ENCODE data around the gene EPHB1. TPM values are rescaled to one million over a fixed set of nuclear protein-coding genes. Genes with fewer than 3 reads are reported as not detected.

The EPHB1 gene
- total RNA-seq, 1 experiment from 2014 or later: 7.0 TPM

DNA sequence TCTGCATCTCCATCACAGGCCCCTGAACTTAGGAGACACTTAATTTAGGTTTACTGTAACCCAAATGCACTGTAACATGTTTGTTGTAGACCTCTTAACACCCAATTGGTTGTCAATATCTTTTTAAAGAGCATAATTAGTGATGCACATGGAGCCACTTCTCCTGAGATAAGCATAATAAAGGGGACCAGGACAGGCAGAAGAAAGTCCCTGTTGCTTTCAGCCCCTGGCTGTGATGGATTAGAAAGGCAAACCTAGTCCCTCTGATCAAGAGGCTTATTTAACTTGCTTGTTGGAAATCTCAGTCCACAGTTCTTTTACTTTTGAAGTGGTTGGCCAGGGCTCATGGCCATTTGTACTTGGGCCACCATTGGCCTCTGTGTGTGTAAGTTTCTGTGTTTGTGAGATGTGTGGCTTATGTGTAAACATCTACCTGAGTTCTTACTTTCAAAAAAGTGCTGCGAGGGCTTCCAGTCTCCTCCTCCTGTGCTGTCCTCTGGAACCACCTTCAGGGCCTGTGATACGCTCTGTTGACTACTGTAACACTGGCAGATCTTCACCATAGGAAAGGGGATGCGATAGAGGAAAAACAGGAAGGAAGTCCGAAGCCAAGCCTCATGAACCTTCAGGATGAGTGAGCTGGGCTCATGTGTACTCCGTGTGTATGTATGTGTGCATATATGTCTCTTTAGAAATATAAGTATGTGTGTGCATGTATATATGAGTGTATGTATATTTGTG is 136.2 kb downstream of the EPHB1 start:
- H3K27me3 Mint-ChIP-seq (ENCODE audit: low read depth): peaks cover 92% of the 10 kb centered on the region
- ChIA-PET CTCF (no interaction called here), POLR2A (no interaction called here)
- peak; percentile 78 for ATAC-seq
- peaks cover 4% of the 10 kb centered on the region; the same call in 1 of the 2 replicates for H3K9me3 Mint-ChIP-seq
- H3K36me3 Mint-ChIP-seq: no peaks in the 10 kb centered on the region
- DNase-seq (ENCODE audit: low spot score): no peak
- peak overlapping the region; percentile 81 for H3K27ac Mint-ChIP-seq
- H3K4me3 Mint-ChIP-seq: no peak overlapping the region
- peaks cover 26% of the 10 kb centered on the region for H3K4me1 Mint-ChIP-seq
- no peak for TF ChIP-seq ZNF423 (CRISPR knock-in tag; IDR thresholded peaks at IDR 0.05)
- TF ChIP-seq CREM (CRISPR knock-in tag; IDR thresholded peaks at IDR 0.05): no peak
- TF ChIP-seq MXD4 (CRISPR knock-in tag; IDR thresholded peaks at IDR 0.05; ENCODE audit: borderline replicate concordance): no peak
- TF ChIP-seq NR3C1 (CRISPR knock-in tag; conservative IDR thresholded peaks at IDR 0.05; ENCODE audit: low read depth): no peak
- TF ChIP-seq RELA (CRISPR knock-in tag; IDR thresholded peaks at IDR 0.05; ENCODE audit: borderline replicate concordance): no peak
- no peak for TF ChIP-seq TEAD4 (CRISPR knock-in tag; IDR thresholded peaks at IDR 0.05)
- TF ChIP-seq, protein P1, sequence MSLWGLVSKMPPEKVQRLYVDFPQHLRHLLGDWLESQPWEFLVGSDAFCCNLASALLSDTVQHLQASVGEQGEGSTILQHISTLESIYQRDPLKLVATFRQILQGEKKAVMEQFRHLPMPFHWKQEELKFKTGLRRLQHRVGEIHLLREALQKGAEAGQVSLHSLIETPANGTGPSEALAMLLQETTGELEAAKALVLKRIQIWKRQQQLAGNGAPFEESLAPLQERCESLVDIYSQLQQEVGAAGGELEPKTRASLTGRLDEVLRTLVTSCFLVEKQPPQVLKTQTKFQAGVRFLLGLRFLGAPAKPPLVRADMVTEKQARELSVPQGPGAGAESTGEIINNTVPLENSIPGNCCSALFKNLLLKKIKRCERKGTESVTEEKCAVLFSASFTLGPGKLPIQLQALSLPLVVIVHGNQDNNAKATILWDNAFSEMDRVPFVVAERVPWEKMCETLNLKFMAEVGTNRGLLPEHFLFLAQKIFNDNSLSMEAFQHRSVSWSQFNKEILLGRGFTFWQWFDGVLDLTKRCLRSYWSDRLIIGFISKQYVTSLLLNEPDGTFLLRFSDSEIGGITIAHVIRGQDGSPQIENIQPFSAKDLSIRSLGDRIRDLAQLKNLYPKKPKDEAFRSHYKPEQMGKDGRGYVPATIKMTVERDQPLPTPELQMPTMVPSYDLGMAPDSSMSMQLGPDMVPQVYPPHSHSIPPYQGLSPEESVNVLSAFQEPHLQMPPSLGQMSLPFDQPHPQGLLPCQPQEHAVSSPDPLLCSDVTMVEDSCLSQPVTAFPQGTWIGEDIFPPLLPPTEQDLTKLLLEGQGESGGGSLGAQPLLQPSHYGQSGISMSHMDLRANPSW (CRISPR knock-in tag; conservative IDR thresholded peaks at IDR 0.05; ENCODE audit: low read depth): no peak
- TF ChIP-seq, protein P2, sequence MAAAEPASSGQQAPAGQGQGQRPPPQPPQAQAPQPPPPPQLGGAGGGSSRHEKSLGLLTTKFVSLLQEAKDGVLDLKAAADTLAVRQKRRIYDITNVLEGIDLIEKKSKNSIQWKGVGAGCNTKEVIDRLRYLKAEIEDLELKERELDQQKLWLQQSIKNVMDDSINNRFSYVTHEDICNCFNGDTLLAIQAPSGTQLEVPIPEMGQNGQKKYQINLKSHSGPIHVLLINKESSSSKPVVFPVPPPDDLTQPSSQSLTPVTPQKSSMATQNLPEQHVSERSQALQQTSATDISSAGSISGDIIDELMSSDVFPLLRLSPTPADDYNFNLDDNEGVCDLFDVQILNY (CRISPR knock-in tag; IDR thresholded peaks at IDR 0.05): no peak
- TF ChIP-seq ATF1 (CRISPR knock-in tag; IDR thresholded peaks at IDR 0.05): no peak
- no peak for TF ChIP-seq ZNF671 (CRISPR knock-in tag; IDR thresholded peaks at IDR 0.05)
- TF ChIP-seq, protein P3, sequence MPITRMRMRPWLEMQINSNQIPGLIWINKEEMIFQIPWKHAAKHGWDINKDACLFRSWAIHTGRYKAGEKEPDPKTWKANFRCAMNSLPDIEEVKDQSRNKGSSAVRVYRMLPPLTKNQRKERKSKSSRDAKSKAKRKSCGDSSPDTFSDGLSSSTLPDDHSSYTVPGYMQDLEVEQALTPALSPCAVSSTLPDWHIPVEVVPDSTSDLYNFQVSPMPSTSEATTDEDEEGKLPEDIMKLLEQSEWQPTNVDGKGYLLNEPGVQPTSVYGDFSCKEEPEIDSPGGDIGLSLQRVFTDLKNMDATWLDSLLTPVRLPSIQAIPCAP (CRISPR knock-in tag; IDR thresholded peaks at IDR 0.05): no peak
- no peak for TF ChIP-seq ZNF138 (CRISPR knock-in tag; conservative IDR thresholded peaks at IDR 0.05)
- TF ChIP-seq, protein P4, sequence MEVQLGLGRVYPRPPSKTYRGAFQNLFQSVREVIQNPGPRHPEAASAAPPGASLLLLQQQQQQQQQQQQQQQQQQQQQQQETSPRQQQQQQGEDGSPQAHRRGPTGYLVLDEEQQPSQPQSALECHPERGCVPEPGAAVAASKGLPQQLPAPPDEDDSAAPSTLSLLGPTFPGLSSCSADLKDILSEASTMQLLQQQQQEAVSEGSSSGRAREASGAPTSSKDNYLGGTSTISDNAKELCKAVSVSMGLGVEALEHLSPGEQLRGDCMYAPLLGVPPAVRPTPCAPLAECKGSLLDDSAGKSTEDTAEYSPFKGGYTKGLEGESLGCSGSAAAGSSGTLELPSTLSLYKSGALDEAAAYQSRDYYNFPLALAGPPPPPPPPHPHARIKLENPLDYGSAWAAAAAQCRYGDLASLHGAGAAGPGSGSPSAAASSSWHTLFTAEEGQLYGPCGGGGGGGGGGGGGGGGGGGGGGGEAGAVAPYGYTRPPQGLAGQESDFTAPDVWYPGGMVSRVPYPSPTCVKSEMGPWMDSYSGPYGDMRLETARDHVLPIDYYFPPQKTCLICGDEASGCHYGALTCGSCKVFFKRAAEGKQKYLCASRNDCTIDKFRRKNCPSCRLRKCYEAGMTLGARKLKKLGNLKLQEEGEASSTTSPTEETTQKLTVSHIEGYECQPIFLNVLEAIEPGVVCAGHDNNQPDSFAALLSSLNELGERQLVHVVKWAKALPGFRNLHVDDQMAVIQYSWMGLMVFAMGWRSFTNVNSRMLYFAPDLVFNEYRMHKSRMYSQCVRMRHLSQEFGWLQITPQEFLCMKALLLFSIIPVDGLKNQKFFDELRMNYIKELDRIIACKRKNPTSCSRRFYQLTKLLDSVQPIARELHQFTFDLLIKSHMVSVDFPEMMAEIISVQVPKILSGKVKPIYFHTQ (CRISPR knock-in tag; IDR thresholded peaks at IDR 0.05): no peak
- no peak for TF ChIP-seq ZBTB21 (CRISPR knock-in tag; IDR thresholded peaks at IDR 0.05; ENCODE audit: borderline replicate concordance)
- TF ChIP-seq, protein P5, sequence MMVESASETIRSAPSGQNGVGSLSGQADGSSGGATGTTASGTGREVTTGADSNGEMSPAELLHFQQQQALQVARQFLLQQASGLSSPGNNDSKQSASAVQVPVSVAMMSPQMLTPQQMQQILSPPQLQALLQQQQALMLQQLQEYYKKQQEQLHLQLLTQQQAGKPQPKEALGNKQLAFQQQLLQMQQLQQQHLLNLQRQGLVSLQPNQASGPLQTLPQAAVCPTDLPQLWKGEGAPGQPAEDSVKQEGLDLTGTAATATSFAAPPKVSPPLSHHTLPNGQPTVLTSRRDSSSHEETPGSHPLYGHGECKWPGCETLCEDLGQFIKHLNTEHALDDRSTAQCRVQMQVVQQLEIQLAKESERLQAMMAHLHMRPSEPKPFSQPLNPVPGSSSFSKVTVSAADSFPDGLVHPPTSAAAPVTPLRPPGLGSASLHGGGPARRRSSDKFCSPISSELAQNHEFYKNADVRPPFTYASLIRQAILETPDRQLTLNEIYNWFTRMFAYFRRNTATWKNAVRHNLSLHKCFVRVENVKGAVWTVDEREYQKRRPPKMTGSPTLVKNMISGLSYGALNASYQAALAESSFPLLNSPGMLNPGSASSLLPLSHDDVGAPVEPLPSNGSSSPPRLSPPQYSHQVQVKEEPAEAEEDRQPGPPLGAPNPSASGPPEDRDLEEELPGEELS (CRISPR knock-in tag; IDR thresholded peaks at IDR 0.05): no peak
- TF ChIP-seq, protein P6, sequence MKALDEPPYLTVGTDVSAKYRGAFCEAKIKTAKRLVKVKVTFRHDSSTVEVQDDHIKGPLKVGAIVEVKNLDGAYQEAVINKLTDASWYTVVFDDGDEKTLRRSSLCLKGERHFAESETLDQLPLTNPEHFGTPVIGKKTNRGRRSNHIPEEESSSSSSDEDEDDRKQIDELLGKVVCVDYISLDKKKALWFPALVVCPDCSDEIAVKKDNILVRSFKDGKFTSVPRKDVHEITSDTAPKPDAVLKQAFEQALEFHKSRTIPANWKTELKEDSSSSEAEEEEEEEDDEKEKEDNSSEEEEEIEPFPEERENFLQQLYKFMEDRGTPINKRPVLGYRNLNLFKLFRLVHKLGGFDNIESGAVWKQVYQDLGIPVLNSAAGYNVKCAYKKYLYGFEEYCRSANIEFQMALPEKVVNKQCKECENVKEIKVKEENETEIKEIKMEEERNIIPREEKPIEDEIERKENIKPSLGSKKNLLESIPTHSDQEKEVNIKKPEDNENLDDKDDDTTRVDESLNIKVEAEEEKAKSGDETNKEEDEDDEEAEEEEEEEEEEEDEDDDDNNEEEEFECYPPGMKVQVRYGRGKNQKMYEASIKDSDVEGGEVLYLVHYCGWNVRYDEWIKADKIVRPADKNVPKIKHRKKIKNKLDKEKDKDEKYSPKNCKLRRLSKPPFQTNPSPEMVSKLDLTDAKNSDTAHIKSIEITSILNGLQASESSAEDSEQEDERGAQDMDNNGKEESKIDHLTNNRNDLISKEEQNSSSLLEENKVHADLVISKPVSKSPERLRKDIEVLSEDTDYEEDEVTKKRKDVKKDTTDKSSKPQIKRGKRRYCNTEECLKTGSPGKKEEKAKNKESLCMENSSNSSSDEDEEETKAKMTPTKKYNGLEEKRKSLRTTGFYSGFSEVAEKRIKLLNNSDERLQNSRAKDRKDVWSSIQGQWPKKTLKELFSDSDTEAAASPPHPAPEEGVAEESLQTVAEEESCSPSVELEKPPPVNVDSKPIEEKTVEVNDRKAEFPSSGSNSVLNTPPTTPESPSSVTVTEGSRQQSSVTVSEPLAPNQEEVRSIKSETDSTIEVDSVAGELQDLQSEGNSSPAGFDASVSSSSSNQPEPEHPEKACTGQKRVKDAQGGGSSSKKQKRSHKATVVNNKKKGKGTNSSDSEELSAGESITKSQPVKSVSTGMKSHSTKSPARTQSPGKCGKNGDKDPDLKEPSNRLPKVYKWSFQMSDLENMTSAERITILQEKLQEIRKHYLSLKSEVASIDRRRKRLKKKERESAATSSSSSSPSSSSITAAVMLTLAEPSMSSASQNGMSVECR (CRISPR knock-in tag; IDR thresholded peaks at IDR 0.05; ENCODE audit: borderline replicate concordance): no peak
- TF ChIP-seq, protein P7, sequence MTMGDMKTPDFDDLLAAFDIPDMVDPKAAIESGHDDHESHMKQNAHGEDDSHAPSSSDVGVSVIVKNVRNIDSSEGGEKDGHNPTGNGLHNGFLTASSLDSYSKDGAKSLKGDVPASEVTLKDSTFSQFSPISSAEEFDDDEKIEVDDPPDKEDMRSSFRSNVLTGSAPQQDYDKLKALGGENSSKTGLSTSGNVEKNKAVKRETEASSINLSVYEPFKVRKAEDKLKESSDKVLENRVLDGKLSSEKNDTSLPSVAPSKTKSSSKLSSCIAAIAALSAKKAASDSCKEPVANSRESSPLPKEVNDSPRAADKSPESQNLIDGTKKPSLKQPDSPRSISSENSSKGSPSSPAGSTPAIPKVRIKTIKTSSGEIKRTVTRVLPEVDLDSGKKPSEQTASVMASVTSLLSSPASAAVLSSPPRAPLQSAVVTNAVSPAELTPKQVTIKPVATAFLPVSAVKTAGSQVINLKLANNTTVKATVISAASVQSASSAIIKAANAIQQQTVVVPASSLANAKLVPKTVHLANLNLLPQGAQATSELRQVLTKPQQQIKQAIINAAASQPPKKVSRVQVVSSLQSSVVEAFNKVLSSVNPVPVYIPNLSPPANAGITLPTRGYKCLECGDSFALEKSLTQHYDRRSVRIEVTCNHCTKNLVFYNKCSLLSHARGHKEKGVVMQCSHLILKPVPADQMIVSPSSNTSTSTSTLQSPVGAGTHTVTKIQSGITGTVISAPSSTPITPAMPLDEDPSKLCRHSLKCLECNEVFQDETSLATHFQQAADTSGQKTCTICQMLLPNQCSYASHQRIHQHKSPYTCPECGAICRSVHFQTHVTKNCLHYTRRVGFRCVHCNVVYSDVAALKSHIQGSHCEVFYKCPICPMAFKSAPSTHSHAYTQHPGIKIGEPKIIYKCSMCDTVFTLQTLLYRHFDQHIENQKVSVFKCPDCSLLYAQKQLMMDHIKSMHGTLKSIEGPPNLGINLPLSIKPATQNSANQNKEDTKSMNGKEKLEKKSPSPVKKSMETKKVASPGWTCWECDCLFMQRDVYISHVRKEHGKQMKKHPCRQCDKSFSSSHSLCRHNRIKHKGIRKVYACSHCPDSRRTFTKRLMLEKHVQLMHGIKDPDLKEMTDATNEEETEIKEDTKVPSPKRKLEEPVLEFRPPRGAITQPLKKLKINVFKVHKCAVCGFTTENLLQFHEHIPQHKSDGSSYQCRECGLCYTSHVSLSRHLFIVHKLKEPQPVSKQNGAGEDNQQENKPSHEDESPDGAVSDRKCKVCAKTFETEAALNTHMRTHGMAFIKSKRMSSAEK (CRISPR knock-in tag; IDR thresholded peaks at IDR 0.05; ENCODE audit: borderline replicate concordance): no peak
- TF ChIP-seq SMAD4 (CRISPR knock-in tag; IDR thresholded peaks at IDR 0.05): no peak
